ENCODE results near the gene CCDC18. TPM values are rescaled to one million over a fixed set of nuclear protein-coding genes. Genes with fewer than 3 reads are reported as not detected.

The CCDC18 gene
- total and polyA plus RNA-seq, 4 experiments from 2014 or later: 1.5 to 14.8 (median 7.4) TPM

GRCh38 chr1:93142161-93142560 lies 38.4 kb upstream of the CCDC18 start:
- H3K4me1 Mint-ChIP-seq: peaks cover 3 to 9% (median 5%) of the 10 kb centered on the region in 4 donors
- H3K27ac ChIP-seq (ENCODE audit: low read depth, low read length): no peak overlapping the region
- DNase-seq: no peak
- no peak overlapping the region for H3K4me3 Mint-ChIP-seq
- H3K9me3 Mint-ChIP-seq: no peaks in the 10 kb centered on the region
- no peaks in the 10 kb centered on the region for H3K4me1 ChIP-seq (ENCODE audit: insufficient read depth, low read length)
- intact Hi-C loops (cut with micrococcal nuclease): no loop called here
- no peaks in the 10 kb centered on the region for H3K27me3 ChIP-seq (ENCODE audit: insufficient read depth, low read length)
- H3K27ac Mint-ChIP-seq: peak overlapping the region in 4 of 7 donors; percentile 5 to 54 (median 31)
- H3K27me3 Mint-ChIP-seq: no peaks in the 10 kb centered on the region
- H3K9me3 ChIP-seq (ENCODE audit: control insufficient read depth in 1 of 2, low read length in 2 of 2): no peaks in the 10 kb centered on the region
- peaks cover 5% of the 10 kb centered on the region for H3K36me3 ChIP-seq (ENCODE audit: insufficient read depth, low read length)
- POLR2A ChIA-PET (ENCODE audit: partially characterized antibody): no interaction called here
- H3K36me3 Mint-ChIP-seq: peaks cover 4 to 25% of the 10 kb centered on the region in 2 donors
- no peak overlapping the region for H3K4me3 ChIP-seq (ENCODE audit: low read length in 2 of 2)
- CTCF ChIA-PET (ENCODE audit: partially characterized antibody): no interaction called here

DNA sequence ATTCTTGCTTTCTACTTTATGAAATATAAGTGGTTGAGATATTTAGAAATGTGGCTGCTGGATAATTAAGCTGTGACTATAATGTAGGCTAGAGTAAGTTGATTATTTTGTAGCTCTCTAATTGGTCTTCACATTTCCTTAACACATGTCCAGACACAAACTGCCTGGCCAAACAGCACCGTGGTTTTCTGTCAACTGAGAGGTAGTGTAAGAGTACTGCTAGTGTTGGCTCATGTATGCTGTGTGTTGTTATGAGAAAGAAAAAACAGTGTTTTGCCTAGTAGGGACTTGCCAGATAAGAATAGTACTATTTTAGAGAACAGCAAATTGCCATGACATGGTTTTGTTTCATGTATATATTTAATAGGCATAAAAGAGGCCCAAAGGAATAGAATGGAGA lies 37.4 kb upstream of the CCDC18 start:
- Histone ChIP-seq H3K36me3 (ENCODE audit: insufficient read depth, low read length) (no peaks in the 10 kb centered on the region), H3K4me1 (ENCODE audit: insufficient read depth, low read length) (no peaks in the 10 kb centered on the region), H3K27ac (ENCODE audit: low read depth, low read length) (no peak overlapping the region), H3K9me3 (ENCODE audit: control insufficient read depth in 1 of 2, low read length in 2 of 2) (no peaks in the 10 kb centered on the region), H3K27me3 (ENCODE audit: insufficient read depth, low read length) (no peaks in the 10 kb centered on the region), H3K4me3 (ENCODE audit: low read length in 2 of 2) (no peak overlapping the region)
- intact Hi-C loops (cut with micrococcal nuclease): no loop called here
- Mint-ChIP-seq H3K4me3 (no peak overlapping the region), H3K27me3 (no peaks in the 10 kb centered on the region), H3K36me3 (peaks cover 13 to 25% of the 10 kb centered on the region in 2 donors), H3K27ac (peak overlapping the region in 1 of 7 donors; percentile 50), H3K4me1 (peaks cover 3 to 9% (median 5%) of the 10 kb centered on the region in 4 donors), H3K9me3 (no peaks in the 10 kb centered on the region)
- ChIA-PET CTCF (ENCODE audit: partially characterized antibody) (no interaction called here), POLR2A (ENCODE audit: partially characterized antibody) (no interaction called here)
- DNase-seq: no peak

GRCh38 chr1:93143769-93144168 lies 36.8 kb upstream of the CCDC18 start:
- Mint-ChIP-seq H3K4me3 (no peak overlapping the region), H3K9me3 (no peaks in the 10 kb centered on the region), H3K4me1 (peaks cover 0 to 9% (median 5%) of the 10 kb centered on the region in 4 donors), H3K36me3 (peaks cover 19 to 26% of the 10 kb centered on the region in 2 donors), H3K27me3 (no peaks in the 10 kb centered on the region), H3K27ac (no peak overlapping the region)
- intact Hi-C loops (cut with micrococcal nuclease): no loop called here
- POLR2A ChIA-PET (ENCODE audit: partially characterized antibody): interaction anchor here (0.7 kb wide), 1 partner anchor 25 kb away, joined by 4 read pairs; no protein-coding TSS in a partner anchor
- no peaks in the 10 kb centered on the region for H3K9me3 ChIP-seq (ENCODE audit: control insufficient read depth in 1 of 2, low read length in 2 of 2)
- no peak overlapping the region for H3K4me3 ChIP-seq (ENCODE audit: low read length in 2 of 2)
- CTCF ChIA-PET (ENCODE audit: partially characterized antibody): interaction anchor here (1.4 kb wide), 1 partner anchor 15 kb away, joined by 3 read pairs; no protein-coding TSS in a partner anchor
- H3K27ac ChIP-seq (ENCODE audit: low read depth, low read length): no peak overlapping the region
- H3K4me1 ChIP-seq (ENCODE audit: insufficient read depth, low read length): no peaks in the 10 kb centered on the region
- no peak for DNase-seq
- H3K27me3 ChIP-seq (ENCODE audit: insufficient read depth, low read length): no peaks in the 10 kb centered on the region
- no peaks in the 10 kb centered on the region for H3K36me3 ChIP-seq (ENCODE audit: insufficient read depth, low read length)

DNA sequence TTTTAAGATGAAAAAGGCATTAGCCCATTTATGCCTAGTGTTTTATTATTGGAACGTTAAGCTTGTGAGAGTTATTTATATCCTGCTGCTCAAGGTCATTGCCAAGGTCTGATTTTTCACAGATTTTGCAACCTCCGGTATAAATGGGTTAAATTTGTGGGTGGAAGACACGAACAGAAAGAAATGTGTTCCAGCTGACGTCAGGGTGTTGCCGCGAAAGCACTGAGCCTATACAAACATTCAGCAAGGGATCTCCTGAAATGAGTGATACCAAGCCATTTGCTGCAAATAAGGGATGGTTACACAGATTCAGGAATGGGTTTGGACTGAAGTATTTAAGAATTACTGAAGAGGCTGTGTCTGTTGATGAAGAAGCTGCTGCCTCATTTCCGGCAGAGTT lies 32.5 kb upstream of the CCDC18 start:
- H3K36me3 Mint-ChIP-seq: peaks cover 45 to 48% of the 10 kb centered on the region in 2 donors
- DNase-seq: no peak
- intact Hi-C loops (cut with micrococcal nuclease): no loop called here
- Histone ChIP-seq H3K36me3 (ENCODE audit: insufficient read depth, low read length) (peaks cover 7% of the 10 kb centered on the region), H3K4me3 (ENCODE audit: low read length in 2 of 2) (no peak overlapping the region), H3K9me3 (ENCODE audit: control insufficient read depth in 1 of 2, low read length in 2 of 2) (no peaks in the 10 kb centered on the region), H3K27ac (ENCODE audit: low read depth, low read length) (no peak overlapping the region), H3K27me3 (ENCODE audit: insufficient read depth, low read length) (no peaks in the 10 kb centered on the region), H3K4me1 (ENCODE audit: insufficient read depth, low read length) (no peaks in the 10 kb centered on the region)
- no peaks in the 10 kb centered on the region for H3K9me3 Mint-ChIP-seq
- H3K27me3 Mint-ChIP-seq: no peaks in the 10 kb centered on the region
- H3K27ac Mint-ChIP-seq: peak overlapping the region in 3 of 7 donors; percentile 11 to 26 (median 11)
- ChIA-PET POLR2A (ENCODE audit: partially characterized antibody) (no interaction called here), CTCF (ENCODE audit: partially characterized antibody) (no interaction called here)
- H3K4me1 Mint-ChIP-seq: peaks cover 0 to 9% (median 5%) of the 10 kb centered on the region in 4 donors
- H3K4me3 Mint-ChIP-seq: no peak overlapping the region

- no peaks in the 10 kb centered on the region for H3K27me3 Mint-ChIP-seq
- Histone ChIP-seq H3K27me3 (ENCODE audit: insufficient read depth, low read length) (no peaks in the 10 kb centered on the region), H3K4me3 (ENCODE audit: low read length in 2 of 2) (no peak overlapping the region), H3K27ac (ENCODE audit: low read depth, low read length) (no peak overlapping the region), H3K9me3 (ENCODE audit: control insufficient read depth in 1 of 2, low read length in 2 of 2) (no peaks in the 10 kb centered on the region), H3K4me1 (ENCODE audit: insufficient read depth, low read length) (peaks cover 4% of the 10 kb centered on the region), H3K36me3 (ENCODE audit: insufficient read depth, low read length) (peaks cover 11% of the 10 kb centered on the region)
- H3K9me3 Mint-ChIP-seq: no peaks in the 10 kb centered on the region
- POLR2A ChIA-PET (ENCODE audit: partially characterized antibody): interaction anchor here (1.3 kb wide), 1 partner anchor 19 kb away, joined by 3 read pairs; no protein-coding TSS in a partner anchor
- peaks cover 5 to 11% (median 7%) of the 10 kb centered on the region in 4 donors for H3K4me1 Mint-ChIP-seq
- CTCF ChIA-PET (ENCODE audit: partially characterized antibody): no interaction called here
- peaks cover 51 to 65% of the 10 kb centered on the region in 2 donors for H3K36me3 Mint-ChIP-seq
- peak overlapping the region in 6 of 7 donors; percentile 2 to 83 (median 42) for H3K27ac Mint-ChIP-seq
- intact Hi-C loops (cut with micrococcal nuclease): no loop called here
- no peak overlapping the region for H3K4me3 Mint-ChIP-seq
- DNase-seq: no peak
Measured at GRCh38 chr1:93150729-93151128, 29.8 kb upstream of the CCDC18 start.

DNA sequence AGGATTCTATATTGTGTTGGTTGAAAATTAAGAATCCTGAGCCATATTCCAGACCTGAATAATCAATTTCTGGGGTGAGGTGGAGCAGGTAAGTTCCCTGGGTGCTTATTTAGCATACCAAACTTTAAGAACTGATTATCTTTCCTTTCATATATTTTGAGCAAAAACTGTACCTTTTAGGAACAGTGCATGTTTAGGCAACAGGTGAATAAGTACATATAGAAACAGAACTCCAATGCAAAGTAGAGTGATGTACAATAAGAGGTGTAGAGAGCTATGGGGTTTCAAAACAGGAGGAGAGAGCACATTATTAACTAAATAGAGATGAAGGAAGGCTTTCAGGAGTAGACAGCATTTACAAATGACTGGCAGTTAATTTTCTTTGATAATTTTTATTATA lies 29.1 kb upstream of the CCDC18 start:
- H3K4me3 Mint-ChIP-seq: no peak overlapping the region
- intact Hi-C loops (cut with micrococcal nuclease): no loop called here
- ChIA-PET CTCF (ENCODE audit: partially characterized antibody) (no interaction called here), POLR2A (ENCODE audit: partially characterized antibody) (interaction anchor here (1.3 kb wide), 1 partner anchor 19 kb away, joined by 3 read pairs; no protein-coding TSS in a partner anchor)
- no peaks in the 10 kb centered on the region for H3K9me3 Mint-ChIP-seq
- H3K4me1 Mint-ChIP-seq: peaks cover 5 to 13% (median 12%) of the 10 kb centered on the region in 4 donors
- H3K36me3 ChIP-seq (ENCODE audit: insufficient read depth, low read length): peaks cover 15% of the 10 kb centered on the region
- peaks cover 55 to 69% of the 10 kb centered on the region in 2 donors for H3K36me3 Mint-ChIP-seq
- no peaks in the 10 kb centered on the region for H3K9me3 ChIP-seq (ENCODE audit: control insufficient read depth in 1 of 2, low read length in 2 of 2)
- peaks cover 6% of the 10 kb centered on the region for H3K4me1 ChIP-seq (ENCODE audit: insufficient read depth, low read length)
- H3K4me3 ChIP-seq (ENCODE audit: low read length in 2 of 2): no peak overlapping the region
- no peaks in the 10 kb centered on the region for H3K27me3 ChIP-seq (ENCODE audit: insufficient read depth, low read length)
- no peaks in the 10 kb centered on the region for H3K27me3 Mint-ChIP-seq
- no peak for DNase-seq
- H3K27ac Mint-ChIP-seq: peak overlapping the region in 3 of 7 donors; percentile 1 to 45 (median 25)
- H3K27ac ChIP-seq (ENCODE audit: low read depth, low read length): no peak overlapping the region

DNA sequence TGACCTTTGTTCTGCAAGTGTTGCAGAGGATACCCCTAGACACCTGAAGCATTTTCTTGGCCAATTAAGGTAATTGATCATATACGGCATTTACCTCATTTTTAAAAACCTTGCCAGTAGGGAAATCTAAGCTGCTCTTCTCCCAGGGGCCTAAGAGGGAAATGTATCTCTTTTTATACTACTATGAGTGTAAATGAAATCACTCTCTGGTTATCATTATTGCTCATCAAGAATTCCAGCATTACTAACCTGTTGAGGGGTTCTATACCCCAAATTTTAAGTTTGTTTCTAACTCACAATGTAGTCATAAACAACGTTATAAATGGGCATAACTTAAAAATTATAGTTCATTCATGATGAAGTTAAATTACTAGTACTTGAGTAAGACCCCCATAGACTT lies 27.7 kb upstream of the CCDC18 start:
- peak overlapping the region in 2 of 7 donors; percentile 9 to 44 for H3K27ac Mint-ChIP-seq
- H3K4me3 Mint-ChIP-seq: no peak overlapping the region
- Histone ChIP-seq H3K27ac (ENCODE audit: low read depth, low read length) (no peak overlapping the region), H3K36me3 (ENCODE audit: insufficient read depth, low read length) (peaks cover 16% of the 10 kb centered on the region), H3K4me1 (ENCODE audit: insufficient read depth, low read length) (peaks cover 6% of the 10 kb centered on the region), H3K27me3 (ENCODE audit: insufficient read depth, low read length) (no peaks in the 10 kb centered on the region), H3K9me3 (ENCODE audit: control insufficient read depth in 1 of 2, low read length in 2 of 2) (no peaks in the 10 kb centered on the region), H3K4me3 (ENCODE audit: low read length in 2 of 2) (no peak overlapping the region)
- peaks cover 44 to 66% of the 10 kb centered on the region in 2 donors for H3K36me3 Mint-ChIP-seq
- H3K27me3 Mint-ChIP-seq: no peaks in the 10 kb centered on the region
- DNase-seq: no peak
- ChIA-PET CTCF (ENCODE audit: partially characterized antibody) (no interaction called here), POLR2A (ENCODE audit: partially characterized antibody) (no interaction called here)
- intact Hi-C loops (cut with micrococcal nuclease): no loop called here
- H3K4me1 Mint-ChIP-seq: peaks cover 4 to 13% (median 10%) of the 10 kb centered on the region in 4 donors
- no peaks in the 10 kb centered on the region for H3K9me3 Mint-ChIP-seq
